Stimulated activated CD4-positive, alpha-beta T cell treated with anti-CD3 and anti-CD28 coated beads, Interleukin-2, amount 100 ng/mL, for 24 hours (primary cell): ENCODE results near the gene CUL7.
A peak's percentile ranks its signal among the peaks of the same experiment; 100 is the strongest.
"Not testable (repeated sequence)": the region's sequence is repeated elsewhere in the genome, so short reads cannot be mapped to it uniquely, and the experiment has no call there.

Experiments
- DNase-seq, 2 donors: peaks; one replicate each; pipeline ENCODE4 v3.0.0-alpha.2; 2020

Gene CUL7

DNA sequence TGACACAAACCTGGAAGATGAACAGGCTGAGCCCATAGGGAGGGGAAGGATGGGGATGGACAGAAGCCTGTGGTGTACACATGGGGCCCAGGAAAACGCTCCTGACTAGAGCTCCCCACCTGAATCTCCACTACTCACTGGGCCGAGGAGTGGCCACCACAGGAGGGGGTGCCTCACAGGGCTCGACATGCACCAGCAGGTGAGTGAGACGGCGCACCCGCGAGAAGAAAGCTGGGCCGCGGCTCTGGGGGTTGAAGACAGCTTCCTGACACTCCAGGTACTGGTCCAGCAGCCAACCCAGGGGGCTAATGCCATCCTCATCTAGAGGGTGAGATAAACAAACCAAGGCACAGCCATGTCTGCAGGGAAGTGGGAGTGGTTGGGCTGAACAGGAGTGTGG lies 10.3 kb downstream of the CUL7 start:
- DNase-seq: no peak

DNA sequence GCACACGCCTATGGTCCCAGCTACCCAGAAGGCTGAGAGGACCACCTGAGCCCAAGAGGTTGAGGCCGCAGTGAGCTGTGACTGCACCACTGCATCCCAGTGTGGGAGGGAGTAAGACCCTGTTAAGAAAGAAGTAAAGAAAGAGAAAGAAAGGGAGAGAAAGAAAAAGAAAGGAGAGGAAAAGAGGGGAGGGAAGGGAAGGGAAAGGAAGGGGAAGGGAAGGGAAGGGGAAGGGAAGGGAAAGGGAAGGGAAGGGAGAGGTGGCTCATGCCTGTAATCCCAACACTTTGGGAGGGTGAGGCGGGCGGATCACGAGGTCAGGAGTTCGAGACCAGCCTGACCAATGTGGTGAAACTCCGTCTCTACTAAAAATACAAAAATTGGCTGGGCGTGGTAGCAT lies 12.2 kb downstream of the CUL7 start:
- DNase-seq: not testable (repeated sequence)

DNA sequence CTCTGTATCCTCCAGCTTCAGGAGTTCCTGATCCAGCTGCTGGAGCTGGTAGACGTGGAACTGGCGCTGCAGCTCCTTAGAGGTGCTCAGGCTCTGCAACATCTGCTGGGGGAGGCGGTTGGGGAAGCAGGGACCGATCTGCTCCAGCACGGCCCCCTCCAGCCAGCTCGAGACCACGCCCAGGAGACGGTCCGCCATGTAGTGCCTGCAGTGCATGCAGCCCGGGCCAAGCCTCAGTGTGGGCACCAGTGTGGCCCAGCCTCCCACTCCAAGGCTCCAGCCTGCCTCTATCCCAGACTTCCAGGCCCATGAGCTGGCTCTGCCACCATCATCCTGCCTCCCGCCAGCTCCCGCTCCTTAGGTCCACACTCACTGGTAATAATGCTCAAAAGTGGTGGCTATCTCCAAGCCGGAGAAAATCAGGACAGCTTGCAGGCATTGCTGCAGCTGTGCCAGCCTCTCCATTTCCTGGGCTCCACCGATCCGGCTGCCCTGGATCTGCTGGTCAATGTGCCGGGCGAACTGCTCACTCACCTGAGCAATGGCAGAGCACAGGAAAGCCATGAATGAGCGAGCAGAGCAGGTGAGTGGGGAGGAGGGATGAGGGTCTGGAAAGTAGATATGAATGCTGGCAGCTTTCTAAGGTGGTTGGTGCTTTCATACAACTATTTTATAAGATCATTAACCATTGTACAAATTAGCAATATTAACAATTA lies 13.0 kb downstream of the CUL7 start:
- DNase-seq: no peak

DNA sequence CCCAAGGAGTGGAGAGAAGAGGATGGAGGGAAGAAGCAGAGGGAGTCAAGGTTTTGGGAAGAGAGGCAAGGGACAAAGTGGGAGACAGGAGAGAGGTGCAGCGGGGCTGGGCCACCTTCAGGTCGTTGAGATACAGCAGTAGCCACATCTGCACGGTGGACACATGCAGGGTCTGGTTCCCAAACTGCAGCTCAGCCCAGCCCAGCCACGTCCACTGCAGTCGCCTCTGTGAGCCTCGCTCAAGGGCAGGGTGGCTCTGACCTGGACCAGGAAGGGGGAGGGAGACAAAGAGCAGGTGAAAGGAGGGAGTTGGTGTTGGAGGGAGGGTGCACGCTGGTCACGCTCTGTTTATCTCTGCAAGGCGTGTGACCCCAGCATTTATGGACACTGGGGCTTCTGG lies 14.9 kb downstream of the CUL7 start:
- no peak for DNase-seq

DNA sequence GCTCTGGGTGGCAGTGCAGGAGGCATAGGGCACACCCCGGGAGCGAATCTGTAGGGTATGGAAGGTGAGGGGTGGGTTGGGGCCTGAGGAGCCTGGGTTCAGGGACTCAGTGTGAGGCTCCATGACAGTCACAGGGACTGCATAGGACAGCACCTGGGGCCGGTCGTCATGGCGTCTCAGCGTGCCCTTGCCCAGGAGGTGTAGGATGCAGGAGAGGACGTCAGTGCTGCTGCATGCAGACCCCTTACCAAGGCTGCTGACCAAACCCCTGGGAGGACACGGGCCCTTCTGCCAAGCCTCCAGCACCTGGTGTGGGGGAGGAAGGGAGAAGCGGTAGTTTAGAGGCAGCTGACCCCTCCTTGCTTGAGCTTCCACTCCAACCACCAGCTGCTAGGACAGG lies 15.9 kb downstream of the CUL7 start:
- DNase-seq: no peak

DNA sequence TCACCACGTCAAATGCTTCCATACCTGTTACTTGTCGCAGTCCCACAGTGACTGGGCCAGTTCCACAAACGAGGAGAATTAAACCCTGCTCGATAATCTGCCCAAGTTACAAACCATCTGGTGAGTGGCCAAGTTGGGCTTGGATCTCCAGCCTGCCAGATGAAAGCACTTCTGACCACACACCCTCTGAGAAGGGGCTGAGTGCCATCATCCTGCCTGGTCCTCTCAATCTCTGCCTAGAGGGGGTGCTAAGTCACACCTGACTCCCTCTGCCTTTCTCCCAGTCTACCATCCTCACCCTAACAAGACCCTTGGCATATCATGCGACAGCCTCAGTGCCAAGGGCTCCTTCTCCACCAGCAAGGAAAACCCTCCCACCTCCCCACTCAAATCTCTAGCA lies 16.5 kb downstream of the CUL7 start:
- DNase-seq: no peak

DNA sequence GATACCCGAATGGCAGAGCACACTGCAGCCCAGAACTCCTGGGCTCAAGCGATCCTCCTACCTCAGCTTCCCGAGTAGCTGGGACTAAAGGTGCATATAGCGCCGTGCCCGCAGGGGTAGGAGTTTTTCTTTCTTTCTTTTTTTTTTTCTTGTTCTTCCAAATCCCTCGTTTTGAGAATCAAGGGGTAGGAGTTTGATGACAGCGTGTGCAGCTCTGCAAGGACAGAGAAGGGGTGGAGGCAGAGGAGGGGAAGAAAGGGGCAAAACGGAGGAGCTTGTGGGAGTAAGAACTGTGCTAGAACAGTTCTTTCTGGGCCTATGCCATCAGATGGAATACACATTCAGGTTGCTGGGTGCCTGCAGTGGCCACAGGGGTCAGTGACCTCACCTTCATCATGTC lies 16.9 kb downstream of the CUL7 start:
- DNase-seq: no peak

DNA sequence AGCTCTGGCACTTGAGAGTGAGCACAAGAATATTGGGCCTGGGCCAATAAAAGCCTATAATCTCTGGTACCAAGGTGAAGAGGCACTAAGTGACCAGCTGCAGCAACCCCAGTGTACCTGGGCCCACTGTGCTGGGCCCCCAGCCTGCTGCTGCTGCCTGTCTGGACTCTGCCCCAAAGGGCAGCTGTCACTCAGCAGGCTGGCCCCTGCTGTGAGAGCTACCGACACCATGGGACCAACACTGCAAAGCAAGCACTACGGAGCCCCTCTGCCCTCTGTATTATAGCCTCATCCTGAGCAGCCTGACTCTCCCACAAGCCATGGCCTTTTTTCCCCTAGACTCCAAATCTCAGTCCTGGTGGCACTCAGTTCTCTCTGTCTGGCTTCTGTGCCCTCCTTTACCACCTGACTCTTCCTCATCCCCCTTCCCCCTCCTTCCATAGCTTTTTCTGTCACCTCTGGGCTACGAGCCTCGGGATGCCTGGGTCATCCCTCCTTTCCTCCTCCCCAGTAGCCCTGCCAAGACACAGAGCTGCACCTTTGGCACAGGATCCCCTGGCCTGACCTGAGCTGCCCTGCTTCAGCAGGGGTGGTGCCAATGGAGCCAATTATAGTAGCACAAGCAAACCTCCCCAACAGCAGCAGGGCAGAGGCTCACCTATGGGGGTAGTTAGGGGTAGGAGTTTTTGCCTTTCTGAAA lies 18.0 kb downstream of the CUL7 start:
- no peak for DNase-seq

DNA sequence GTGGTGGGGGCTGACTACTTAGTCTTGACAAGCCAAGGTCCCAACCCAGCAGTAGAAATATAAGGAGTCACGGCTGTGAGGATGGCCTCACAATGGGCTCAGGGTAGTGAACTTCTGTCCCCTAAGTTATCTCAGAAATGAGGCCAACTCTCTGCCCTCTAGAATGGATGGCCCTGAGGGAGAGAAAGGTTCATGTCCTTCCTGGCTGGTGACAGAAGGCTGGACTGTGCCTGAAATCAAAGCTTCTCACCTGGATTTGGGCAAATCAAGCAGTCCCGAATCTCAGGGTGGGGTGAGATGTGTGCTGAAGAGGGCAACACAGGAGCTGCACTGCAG lies 19.5 kb downstream of the CUL7 start:
- DNase-seq: no peak

DNA sequence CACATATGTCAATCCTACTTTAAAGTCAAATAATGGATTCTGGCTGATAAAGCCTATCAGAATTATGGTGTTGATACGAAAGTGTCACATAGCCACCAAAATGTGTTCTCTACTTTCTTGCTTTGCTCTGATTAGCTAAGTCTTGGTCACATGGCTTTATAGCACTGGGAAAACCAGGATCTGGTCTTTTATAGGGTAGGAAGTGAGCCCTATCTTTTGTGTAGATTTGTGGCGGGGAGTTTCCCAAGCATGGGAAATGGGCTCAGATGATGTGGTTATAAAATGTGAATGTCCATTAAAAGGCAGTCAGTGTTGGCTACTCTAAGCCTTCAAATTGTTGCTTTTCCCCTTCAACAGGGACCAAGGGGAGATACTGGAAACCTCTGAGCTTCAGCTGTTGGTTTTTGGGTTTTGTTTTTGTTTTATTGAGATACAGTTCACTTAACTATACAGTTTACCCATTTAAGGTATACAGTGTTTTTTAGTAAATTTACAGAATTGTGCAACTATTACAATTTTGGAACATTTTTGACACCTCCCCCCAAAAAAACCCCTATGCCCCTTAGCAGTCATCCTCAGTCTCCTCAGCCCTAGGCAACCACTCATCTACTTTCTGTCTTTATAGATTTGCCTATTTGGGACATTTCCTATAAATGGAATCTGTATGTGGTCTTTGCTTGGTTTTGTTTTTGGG lies 20.0 kb downstream of the CUL7 start:
- no peak for DNase-seq

DNA sequence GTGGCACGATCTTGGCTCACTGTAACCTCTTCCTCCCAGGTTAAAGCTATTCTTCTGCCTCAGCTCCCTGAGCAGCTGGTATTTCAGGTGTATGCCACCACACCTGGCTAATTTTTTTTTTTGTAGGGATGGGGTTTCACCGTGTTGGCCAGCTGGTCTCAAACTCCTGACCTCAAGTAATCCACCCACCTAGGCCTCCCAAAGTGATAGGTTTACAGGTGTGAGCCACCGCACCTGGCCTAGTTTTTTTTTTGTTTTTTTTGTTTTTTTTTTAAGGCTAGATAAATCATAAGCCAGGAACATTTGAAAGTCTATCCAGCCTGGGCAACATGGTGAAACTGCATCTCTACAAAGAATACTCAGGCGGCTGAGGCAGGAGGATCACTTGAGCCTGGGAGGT lies 21.3 kb downstream of the CUL7 start:
- no peak for DNase-seq

DNA sequence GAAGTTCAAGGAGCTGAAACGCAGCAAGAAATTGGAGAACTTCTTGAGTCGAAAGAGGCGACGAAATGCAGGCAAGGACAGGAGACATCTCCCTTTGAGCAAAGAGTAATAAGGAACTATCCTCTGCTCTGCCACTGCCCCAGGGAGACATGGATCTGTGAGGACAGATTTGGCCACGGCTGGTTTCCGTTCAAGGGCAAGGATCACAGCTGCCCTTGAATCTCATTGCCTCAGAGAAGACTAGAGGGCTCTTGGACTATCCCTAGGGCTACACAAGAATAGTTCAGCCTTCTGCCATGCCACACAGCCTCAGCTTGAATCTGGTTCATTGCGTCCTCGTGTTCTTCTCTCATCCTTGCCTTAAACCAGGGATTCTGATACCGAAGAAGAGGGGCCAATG lies 24.5 kb downstream of the CUL7 start:
- DNase-seq: no peak

DNA sequence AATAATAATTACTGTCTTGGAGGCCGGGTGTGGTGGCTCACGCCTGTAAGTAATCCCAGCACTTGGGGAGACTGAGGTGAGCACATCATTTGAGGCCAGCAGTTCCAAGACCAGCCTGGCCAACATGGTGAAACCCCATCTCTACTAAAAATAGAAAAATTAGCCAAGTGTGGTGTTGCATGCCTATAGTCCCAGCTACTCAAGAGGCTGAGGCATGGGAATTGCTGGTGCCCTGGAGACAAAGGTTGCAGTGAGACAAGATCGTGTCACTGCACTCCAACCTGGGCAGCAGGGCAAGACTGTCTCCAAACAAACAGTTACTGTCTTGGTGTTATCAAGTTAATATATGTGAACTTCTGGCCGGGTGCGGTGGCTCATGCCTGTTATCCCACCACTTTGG lies 27.3 kb downstream of the CUL7 start:
- no peak for DNase-seq

DNA sequence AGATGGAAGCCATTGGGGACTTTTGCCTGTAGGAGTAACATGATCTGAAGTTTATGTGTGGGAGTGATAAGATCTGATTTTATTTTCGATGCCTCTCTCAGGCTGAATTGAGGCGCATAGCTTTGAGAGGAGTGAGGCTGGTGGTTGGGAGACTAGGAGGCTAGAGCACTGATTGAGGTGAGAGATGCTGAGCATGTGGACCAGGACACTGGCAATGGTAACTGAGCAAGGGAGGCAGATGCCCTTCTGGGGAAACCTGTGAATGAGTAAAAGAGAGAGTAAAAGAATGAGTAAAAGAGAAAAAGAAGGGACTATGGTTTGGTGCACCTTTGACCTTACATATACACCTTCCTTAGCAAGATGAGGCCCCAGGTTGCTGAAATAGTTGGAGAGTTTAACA lies 29.2 kb downstream of the CUL7 start:
- DNase-seq: no peak

DNA sequence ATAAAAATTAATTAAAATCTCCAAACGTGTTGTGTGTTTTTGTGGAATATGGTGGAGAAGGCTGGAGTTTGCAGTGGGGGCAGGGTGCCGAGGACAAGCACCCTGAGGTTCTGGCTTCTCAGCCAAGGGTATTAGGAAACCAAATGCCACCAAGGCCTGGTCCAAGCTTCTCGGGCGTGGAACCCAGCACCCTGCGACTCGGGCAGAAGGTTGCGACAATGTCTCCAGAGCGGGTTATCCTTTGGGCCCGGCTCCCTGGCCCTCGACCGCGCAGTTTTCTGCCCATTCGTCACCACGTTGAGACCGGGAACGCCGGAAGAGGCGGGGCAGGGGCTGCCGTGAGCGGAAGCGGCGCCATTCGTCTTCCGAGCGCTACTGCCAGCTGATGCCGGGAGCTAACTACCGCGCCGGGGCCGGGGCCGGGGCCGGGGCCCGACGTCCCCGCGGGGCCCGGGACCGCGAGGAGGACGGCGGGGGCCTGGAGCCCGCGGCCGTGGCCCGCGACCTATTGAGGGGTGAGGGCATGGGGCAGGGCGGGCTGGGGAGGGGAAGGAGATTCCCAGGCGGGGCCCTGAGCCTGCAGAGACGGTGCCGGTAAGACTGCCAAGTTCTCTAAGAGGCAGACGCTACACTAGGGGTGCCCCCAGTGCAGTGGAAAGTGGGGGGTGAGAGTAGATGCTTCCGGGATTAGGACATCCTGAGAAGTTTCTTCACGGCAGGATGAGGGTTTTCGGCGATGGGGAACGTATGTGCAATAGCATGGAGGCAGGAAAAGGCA lies 32.2 kb downstream of the CUL7 start, which contains the start of gene RRP36:
TSS of gene RRP36 (plus strand) at position 354 of the 778 bp plus-strand sequence. CDS start at position 386, 32 bp downstream.
- DNase-seq: peak; percentile 83 to 85

DNA sequence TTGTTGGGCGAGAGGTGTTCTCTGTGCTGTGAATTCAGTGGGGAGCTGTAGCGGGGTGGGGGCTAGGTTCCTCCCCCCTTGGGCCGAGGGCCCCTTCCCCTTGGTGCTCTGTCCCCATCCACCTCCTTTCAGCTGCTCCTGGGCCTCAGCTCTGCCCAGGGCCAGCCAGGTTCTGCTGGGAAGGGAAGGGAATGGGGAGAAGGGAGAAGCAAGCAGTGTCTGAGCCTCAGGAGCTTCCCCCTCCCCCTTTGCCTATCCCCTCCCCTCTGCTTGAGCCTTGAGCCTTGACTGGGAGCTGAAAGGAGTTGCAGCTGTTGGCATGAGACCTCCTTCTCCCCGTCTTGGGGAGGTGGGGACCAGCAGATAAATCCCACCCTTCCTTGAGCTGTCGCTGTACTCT lies 32.8 kb downstream of the CUL7 start:
- DNase-seq: no peak

DNA sequence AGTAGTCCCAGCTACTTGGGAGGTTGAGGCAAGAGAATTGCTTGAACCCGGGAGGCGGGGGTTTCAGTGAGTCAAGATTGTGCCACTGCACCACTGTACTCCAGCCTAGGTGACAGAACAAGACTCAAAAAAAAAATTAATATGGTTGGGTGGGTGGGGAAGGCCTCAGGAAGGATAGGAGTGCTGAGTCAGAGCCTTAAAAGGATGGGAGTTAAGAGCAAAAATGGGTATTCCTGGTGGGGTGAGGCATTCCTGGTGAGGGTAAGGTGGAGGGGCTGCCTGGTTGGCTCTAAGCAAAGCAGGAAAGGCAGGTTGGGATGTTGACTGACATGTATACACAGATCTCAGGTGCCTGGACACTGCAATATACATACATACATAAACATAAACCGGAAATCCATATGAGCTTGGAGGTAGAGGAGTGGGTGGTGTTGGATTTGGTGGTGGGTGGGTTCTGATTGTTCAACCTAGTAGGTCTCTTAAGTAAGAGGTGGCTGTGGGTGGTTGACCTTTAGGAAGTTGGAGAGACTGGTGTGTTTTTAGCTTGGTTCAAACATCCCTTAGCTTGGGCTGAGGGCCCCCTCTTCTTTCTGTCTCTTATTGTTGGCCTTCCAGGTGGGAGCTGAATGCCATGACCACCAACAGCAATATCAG lies 33.5 kb downstream of the CUL7 start:
- no peak for DNase-seq

DNA sequence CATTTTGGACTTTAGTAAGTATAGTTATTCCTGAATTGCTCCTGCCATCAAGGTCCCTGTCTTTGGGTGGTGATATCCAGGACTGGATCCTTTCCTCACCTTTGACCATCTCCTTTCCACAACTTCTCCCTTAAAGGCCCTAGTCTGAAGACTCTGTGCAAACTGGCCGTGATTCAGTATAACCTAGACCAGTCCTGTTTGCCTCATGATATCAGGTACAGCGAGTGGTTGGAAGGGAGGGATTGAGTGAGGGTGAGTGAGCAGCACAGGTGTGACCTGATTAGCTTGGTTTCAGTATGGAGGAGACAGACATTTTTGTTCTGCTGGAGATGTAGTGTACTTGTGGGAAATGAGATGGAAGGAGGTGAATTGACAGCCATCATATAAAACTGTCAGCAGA lies 34.5 kb downstream of the CUL7 start:
- no peak for DNase-seq

DNA sequence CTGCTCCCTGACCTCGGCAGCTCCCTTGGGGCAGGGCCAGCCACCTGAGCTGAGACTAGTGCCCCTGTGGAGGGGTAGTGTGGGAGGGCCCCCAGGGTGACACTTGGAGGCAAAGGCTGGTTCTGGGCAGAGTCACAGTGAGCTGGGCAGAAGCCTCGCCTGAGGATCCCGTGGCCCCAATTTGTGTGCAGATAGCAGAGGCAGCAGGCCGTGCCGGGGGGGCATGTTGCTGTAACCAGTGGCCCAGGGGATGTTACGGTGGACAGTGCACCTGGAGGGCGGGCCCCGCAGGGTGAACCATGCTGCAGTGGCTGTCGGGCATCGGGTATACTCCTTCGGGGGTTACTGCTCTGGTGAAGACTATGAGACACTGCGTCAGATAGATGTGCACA lies 36.7 kb downstream of the CUL7 start:
- no peak for DNase-seq

DNA sequence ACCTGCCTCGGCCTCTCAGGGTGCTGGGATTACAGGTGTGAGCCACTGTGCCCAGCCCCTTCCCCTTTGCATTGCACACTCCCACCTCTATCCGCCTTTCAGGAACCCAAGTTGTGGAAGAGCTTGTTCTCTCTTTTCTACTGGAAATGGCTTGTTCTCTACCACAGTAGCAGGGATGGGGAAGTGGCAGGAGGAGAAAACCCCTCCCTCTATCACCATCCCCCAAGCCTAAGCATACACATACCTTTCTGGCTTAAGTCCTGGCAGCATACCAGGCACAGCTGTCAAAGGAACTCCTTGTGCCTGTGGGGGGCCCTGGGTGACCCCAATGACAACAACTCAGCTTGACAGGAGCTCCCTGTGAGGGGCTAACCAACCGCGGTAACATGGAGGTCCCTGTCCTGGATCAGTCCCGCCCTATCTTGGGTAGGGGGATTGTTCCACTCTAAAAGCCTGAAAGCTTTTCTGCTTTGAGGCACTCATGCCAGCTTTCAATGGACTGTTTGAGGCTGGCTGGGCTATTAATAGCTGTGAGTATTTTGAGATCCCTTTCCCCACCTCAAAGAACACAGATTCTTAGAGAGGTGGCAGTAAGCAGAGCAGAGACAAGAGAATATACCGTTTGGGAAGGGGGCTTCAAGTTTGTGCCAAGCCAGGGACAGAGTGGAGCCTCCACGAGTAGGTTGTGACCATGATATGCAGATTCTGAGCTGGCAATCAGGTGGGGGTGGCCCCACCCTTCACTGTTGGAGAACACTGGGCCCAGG lies 37.3 kb downstream of the CUL7 start:
- no peak for DNase-seq

DNA sequence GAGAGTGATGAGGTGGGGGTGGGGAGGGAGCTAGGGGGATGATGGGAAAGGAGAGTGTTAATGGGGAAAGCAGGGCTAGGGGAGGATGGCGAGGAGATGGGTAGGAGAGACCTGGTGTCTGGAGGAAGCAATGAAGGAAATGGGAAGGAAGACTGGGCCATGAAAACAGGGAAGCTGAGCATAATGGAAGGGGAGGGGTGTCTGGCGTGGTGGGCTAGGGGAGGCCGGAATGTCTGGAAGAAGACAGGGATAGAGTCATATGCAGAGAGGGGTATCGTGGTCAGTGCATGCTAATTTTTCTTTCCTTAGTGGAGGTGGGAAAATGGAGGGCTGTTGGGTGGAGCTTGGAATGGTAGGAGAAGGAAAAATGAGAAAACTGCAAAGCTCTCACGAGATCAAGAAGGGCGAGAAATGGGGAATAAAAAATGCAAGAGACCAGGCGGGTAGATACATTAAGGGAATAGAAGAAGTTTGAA lies 39.2 kb downstream of the CUL7 start:
- DNase-seq: no peak

DNA sequence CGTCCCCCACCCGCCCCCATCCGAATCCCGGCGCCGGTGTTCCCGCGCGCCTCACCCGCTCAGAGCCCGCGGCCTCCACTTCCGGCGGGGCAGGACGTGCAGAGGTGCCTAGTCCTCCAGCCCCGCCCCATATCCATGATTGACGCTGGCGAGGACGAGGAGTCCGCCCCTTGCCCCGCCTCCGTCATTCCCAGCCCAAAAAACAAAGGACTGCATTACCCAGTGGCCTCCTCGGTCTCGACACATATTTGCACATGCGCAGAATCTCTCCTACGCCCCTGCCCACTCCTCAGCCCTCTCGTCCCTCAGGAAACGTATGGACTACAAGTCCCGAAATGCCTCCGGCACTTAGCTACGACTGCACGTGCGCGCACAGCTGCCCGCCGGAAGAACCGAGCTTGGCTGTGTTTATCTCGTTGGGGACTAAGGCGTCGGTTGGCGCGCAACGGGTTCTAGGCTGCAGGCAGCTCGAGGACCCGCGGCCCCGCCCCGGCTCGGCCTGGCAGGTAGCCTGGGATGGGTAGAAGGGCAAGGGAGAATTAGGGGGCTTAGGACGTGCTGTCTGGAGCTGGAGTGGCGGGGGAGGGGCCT lies 39.7 kb downstream of the CUL7 start, which contains the start of the genes KLHDC3 and MEA1:
TSS of gene KLHDC3 (plus strand) at position 407 of the 591 bp plus-strand sequence. CDS start 2,944 bp downstream, outside the sequence.
TSS of gene MEA1 (minus strand) at position 104 of the 591 bp plus-strand sequence. CDS start 133 bp downstream, outside the sequence.
- peak; percentile 99 for DNase-seq
